ENCODE measurements around the gene ZSWIM4. TPM values are rescaled to one million over a fixed set of nuclear protein-coding genes. Genes with fewer than 3 reads are reported as not detected.
"Not testable (repeated sequence)": the region's sequence is repeated elsewhere in the genome, so short reads cannot be mapped to it uniquely, and the experiment has no call there.

Gene ZSWIM4
- total RNA-seq, 1 donor from 2014 or later = 2.6 TPM

GRCh38 chr19:13848798-13849676 is 53.8 kb downstream of the ZSWIM4 start:
- intact Hi-C loops (cut with micrococcal nuclease) = no loop called here

GRCh38 chr19:13849991-13850909 is 55.0 kb downstream of the ZSWIM4 start:
- intact Hi-C loops (cut with micrococcal nuclease) = no loop called here
- Histone ChIP-seq H3K4me3 (peak overlapping the region; percentile 59), H3K27ac (replicated peaks) (peak overlapping the region; percentile 99), H3K4me1 (peaks cover 61% of the 10 kb centered on the region), H3K27me3 (ENCODE audit: low read depth) (no peaks in the 10 kb centered on the region), H3K9me3 (replicated peaks) (no peaks in the 10 kb centered on the region), H3K36me3 (no peaks in the 10 kb centered on the region)
- peak; percentile 88 for DNase-seq
- TF ChIP-seq CTCF (IDR thresholded peaks at IDR 0.05; ENCODE audit: borderline replicate concordance) = no peak

More at GRCh38 chr19:13848798-13849676, 53.8 kb downstream of the ZSWIM4 start:
- DNase-seq = no peak
- H3K36me3 ChIP-seq = no peaks in the 10 kb centered on the region
- H3K9me3 ChIP-seq (replicated peaks) = no peaks in the 10 kb centered on the region
- H3K27ac ChIP-seq (replicated peaks) = peak overlapping the region; percentile 99
- TF ChIP-seq CTCF (IDR thresholded peaks at IDR 0.05; ENCODE audit: borderline replicate concordance) = no peak
- H3K4me1 ChIP-seq = peaks cover 71% of the 10 kb centered on the region
- no peaks in the 10 kb centered on the region for H3K27me3 ChIP-seq (ENCODE audit: low read depth)
- H3K4me3 ChIP-seq = no peak overlapping the region

- H3K27ac ChIP-seq (replicated peaks) = peak overlapping the region; percentile 99
- intact Hi-C loops (cut with micrococcal nuclease) = no loop called here
- H3K4me1 ChIP-seq = peaks cover 54% of the 10 kb centered on the region
Observed at GRCh38 chr19:13850910-13851733, 55.9 kb downstream of the ZSWIM4 start.

GRCh38 chr19:13851734-13852114 is 56.5 kb downstream of the ZSWIM4 start:
- DNase-seq; H3K9me3 ChIP-seq (replicated peaks); H3K27me3 ChIP-seq (ENCODE audit: low read depth); intact Hi-C loops (cut with micrococcal nuclease); H3K36me3 ChIP-seq: not testable (repeated sequence)
- peaks cover 48% of the 10 kb centered on the region for H3K4me1 ChIP-seq
- H3K27ac ChIP-seq (replicated peaks) = peak overlapping the region; percentile 99
- H3K4me3 ChIP-seq = peak overlapping the region; percentile 59

More at GRCh38 chr19:13850910-13851733, 55.9 kb downstream of the ZSWIM4 start:
- no peaks in the 10 kb centered on the region for H3K9me3 ChIP-seq (replicated peaks)
- H3K27me3 ChIP-seq (ENCODE audit: low read depth) = no peaks in the 10 kb centered on the region
- peak overlapping the region; percentile 59 for H3K4me3 ChIP-seq
- no peaks in the 10 kb centered on the region for H3K36me3 ChIP-seq
- TF ChIP-seq CTCF (IDR thresholded peaks at IDR 0.05; ENCODE audit: borderline replicate concordance) = no peak
- DNase-seq = peak; percentile 79

- H3K4me3 ChIP-seq; H3K9me3 ChIP-seq (replicated peaks); intact Hi-C loops (cut with micrococcal nuclease); DNase-seq; H3K27me3 ChIP-seq (ENCODE audit: low read depth); H3K36me3 ChIP-seq: not testable (repeated sequence)
- H3K27ac ChIP-seq (replicated peaks) = peak overlapping the region; percentile 99
- H3K4me1 ChIP-seq = peaks cover 43% of the 10 kb centered on the region
Observed at GRCh38 chr19:13852171-13852707, 57.0 kb downstream of the ZSWIM4 start.

All from left ventricle myocardium inferior (tissue), 1 donor.